ENCODE measurements around the gene NT5C3A.

Gene NT5C3A

DNA sequence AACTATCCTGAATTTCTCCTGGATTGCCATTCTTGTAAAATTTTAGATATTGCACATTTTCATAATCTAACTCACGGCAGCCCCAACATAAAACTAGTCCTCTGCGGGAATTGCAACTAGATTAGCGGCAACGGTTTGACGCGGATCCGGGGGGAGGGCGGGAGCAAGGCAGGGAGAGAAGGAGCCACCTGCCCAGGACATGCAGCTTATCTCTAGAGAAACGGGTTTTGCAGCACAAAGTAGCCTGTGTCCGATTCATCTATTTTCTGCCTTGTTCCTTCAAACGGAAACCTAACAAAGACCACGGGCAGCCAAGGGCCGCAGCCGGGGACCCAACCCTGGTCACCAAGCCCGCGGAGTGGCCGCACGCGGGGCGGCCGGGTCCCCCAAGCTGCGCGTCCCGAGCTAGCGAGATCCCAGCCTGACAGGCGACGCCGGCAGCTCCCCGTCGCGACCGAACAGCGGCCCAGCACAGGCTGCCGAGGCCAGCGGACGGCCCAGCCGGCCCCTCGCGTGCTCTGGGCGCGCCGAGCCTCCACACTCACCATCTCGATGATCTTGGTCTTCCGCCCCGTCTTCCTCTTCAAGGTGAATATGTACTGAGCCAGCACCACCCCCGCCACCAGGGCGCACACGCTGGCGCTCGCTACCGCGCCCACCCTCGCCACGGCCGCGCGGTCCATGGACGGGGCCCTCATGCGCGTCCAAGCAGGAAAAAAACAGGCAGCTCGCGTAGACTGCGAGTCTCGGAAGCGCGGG is at the start of gene NT5C3A:
Gene NT5C3A, minus strand, starts transcription at position 754 of the 759 bp plus-strand sequence. Its CDS starts 71 bp downstream, at position 683.
- peak within 1 kb of the TSS; percentile 89 for H3K27ac ChIP-seq (ENCODE audit: extremely low read depth, low read depth, low read length)
- ChIA-PET CTCF (interaction anchor here (0.5 to 1.6 kb wide), 6 partner anchors 19 to 216 kb away, joined by 3 to 6 read pairs (median 4); no protein-coding TSS in a partner anchor), POLR2A (interaction anchor here (0.6 to 2.3 kb wide), 12 partner anchors 9 to 567 kb away, joined by 3 to 17 read pairs (median 6); partner anchors contain the start of genes AVL9, BBS9, FKBP9 and KBTBD2)
- H3K36me3 ChIP-seq (ENCODE audit: control insufficient read depth in 2 of 2, insufficient read depth in 1 of 2, low read length in 2 of 2), result peaks cover 1 to 2% of the 10 kb centered on the region in 2 experiments; a peak in 2 of 3 replicates
- no peak for TF ChIP-seq KLF10 (tag by site-specific recombination; IDR thresholded peaks at IDR 0.05)
- TF ChIP-seq ZNF2 (tag by site-specific recombination; IDR thresholded peaks at IDR 0.05), result peak; percentile 43; the same call in 1 of the 2 replicates
- 0 out of 2 replicates have a peak, but pooled peaks have one; percentile 40 for TF ChIP-seq ZNF785 (tag by site-specific recombination; IDR thresholded peaks at IDR 0.05)
- TF ChIP-seq, protein P1, sequence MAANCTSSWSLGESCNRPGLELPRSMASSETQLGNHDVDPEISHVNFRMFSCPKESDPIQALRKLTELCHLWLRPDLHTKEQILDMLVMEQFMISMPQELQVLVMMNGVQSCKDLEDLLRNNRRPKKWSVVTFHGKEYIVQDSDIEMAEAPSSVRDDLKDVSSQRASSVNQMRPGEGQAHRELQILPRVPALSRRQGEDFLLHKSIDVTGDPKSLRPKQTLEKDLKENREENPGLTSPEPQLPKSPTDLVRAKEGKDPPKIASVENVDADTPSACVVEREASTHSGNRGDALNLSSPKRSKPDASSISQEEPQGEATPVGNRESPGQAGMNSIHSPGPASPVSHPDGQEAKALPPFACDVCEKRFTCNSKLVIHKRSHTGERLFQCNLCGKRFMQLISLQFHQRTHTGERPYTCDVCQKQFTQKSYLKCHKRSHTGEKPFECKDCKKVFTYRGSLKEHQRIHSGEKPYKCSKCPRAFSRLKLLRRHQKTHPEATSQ (tag by site-specific recombination; IDR thresholded peaks at IDR 0.05), result peak; percentile 65; the same call in 1 of the 2 replicates
- TF ChIP-seq ZBTB17 (tag by site-specific recombination; IDR thresholded peaks at IDR 0.05), result peak; percentile 83
- no peak for TF ChIP-seq ZFP41 (tag by site-specific recombination; IDR thresholded peaks at IDR 0.05; ENCODE audit: borderline replicate concordance)
- TF ChIP-seq ZNF501 (tag by site-specific recombination; IDR thresholded peaks at IDR 0.05), result peak; percentile 82
- peak; percentile 63 for TF ChIP-seq ZNF335 (tag by site-specific recombination; conservative IDR thresholded peaks at IDR 0.05)
- 0 out of 2 replicates have a peak, but pooled peaks have one; percentile 34 for TF ChIP-seq ZFP37 (tag by site-specific recombination; IDR thresholded peaks at IDR 0.05)
- 0 out of 2 replicates have a peak, but pooled peaks have one; percentile 34 for TF ChIP-seq YY1 (tag by site-specific recombination; IDR thresholded peaks at IDR 0.05)
- no peak for TF ChIP-seq ZBTB21 (tag by site-specific recombination; IDR thresholded peaks at IDR 0.05)
- TF ChIP-seq, protein P2, sequence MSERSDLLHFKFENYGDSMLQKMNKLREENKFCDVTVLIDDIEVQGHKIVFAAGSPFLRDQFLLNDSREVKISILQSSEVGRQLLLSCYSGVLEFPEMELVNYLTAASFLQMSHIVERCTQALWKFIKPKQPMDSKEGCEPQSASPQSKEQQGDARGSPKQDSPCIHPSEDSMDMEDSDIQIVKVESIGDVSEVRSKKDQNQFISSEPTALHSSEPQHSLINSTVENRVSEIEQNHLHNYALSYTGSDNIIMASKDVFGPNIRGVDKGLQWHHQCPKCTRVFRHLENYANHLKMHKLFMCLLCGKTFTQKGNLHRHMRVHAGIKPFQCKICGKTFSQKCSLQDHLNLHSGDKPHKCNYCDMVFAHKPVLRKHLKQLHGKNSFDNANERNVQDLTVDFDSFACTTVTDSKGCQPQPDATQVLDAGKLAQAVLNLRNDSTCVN (tag by site-specific recombination; optimal IDR thresholded peaks at IDR 0.05), result peak; percentile 97
- TF ChIP-seq ZNF600 (tag by site-specific recombination; IDR thresholded peaks at IDR 0.05), result 0 out of 2 replicates have a peak, but pooled peaks have one; percentile 37
- TF ChIP-seq TCF7L2 (IDR thresholded peaks at IDR 0.05; ENCODE audit: borderline replicate concordance, low read depth, low read length), result no peak
- TF ChIP-seq ZFHX2 (tag by site-specific recombination; conservative IDR thresholded peaks at IDR 0.05), result peak; percentile 46; the same call in 1 of the 2 replicates
- TF ChIP-seq, protein P3, sequence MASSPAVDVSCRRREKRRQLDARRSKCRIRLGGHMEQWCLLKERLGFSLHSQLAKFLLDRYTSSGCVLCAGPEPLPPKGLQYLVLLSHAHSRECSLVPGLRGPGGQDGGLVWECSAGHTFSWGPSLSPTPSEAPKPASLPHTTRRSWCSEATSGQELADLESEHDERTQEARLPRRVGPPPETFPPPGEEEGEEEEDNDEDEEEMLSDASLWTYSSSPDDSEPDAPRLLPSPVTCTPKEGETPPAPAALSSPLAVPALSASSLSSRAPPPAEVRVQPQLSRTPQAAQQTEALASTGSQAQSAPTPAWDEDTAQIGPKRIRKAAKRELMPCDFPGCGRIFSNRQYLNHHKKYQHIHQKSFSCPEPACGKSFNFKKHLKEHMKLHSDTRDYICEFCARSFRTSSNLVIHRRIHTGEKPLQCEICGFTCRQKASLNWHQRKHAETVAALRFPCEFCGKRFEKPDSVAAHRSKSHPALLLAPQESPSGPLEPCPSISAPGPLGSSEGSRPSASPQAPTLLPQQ (tag by site-specific recombination; IDR thresholded peaks at IDR 0.05), result peak; percentile 56; the same call in 1 of the 2 replicates
- TF ChIP-seq PBX3 (CRISPR knock-in tag; IDR thresholded peaks at IDR 0.05), result 0 out of 2 replicates have a peak, but pooled peaks have one; percentile 33
- TF ChIP-seq ZNF76 (tag by site-specific recombination; IDR thresholded peaks at IDR 0.05; ENCODE audit: borderline replicate concordance, low read depth), result peak; percentile 10; the same call in 1 of the 2 replicates
- TF ChIP-seq KLF17 (tag by site-specific recombination; IDR thresholded peaks at IDR 0.05), result 0 out of 2 replicates have a peak, but pooled peaks have one; percentile 20
- TF ChIP-seq, protein P4, sequence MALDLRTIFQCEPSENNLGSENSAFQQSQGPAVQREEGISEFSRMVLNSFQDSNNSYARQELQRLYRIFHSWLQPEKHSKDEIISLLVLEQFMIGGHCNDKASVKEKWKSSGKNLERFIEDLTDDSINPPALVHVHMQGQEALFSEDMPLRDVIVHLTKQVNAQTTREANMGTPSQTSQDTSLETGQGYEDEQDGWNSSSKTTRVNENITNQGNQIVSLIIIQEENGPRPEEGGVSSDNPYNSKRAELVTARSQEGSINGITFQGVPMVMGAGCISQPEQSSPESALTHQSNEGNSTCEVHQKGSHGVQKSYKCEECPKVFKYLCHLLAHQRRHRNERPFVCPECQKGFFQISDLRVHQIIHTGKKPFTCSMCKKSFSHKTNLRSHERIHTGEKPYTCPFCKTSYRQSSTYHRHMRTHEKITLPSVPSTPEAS (tag by site-specific recombination; IDR thresholded peaks at IDR 0.05), result 0 out of 2 replicates have a peak, but pooled peaks have one; percentile 28
- TF ChIP-seq ZBTB48 (tag by site-specific recombination; IDR thresholded peaks at IDR 0.05), result peak; percentile 28; the same call in 1 of the 2 replicates
- TF ChIP-seq ZNF510 (tag by site-specific recombination; IDR thresholded peaks at IDR 0.05; ENCODE audit: insufficient replicate concordance), result no peak
- TF ChIP-seq, protein P5, sequence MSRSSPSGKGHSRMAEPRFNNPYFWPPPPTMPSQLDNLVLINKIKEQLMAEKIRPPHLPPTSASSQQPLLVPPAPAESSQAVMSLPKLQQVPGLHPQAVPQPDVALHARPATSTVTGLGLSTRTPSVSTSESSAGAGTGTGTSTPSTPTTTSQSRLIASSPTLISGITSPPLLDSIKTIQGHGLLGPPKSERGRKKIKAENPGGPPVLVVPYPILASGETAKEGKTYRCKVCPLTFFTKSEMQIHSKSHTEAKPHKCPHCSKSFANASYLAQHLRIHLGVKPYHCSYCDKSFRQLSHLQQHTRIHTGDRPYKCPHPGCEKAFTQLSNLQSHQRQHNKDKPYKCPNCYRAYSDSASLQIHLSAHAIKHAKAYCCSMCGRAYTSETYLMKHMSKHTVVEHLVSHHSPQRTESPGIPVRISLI (tag by site-specific recombination; IDR thresholded peaks at IDR 0.05), result peak; percentile 94
- H3K4me3 ChIP-seq (ENCODE audit: low read depth, low read length), result peak within 1 kb of the TSS; percentile 86
- H3K9me3 ChIP-seq (ENCODE audit: control insufficient read depth, insufficient read depth, low read depth, low read length), result no peaks in the 10 kb centered on the region
- no peaks in the 10 kb centered on the region for H3K4me1 ChIP-seq (ENCODE audit: control insufficient read depth, insufficient read depth, low read length)

All from HEK293 (cell line).